Measurements from ENCODE around the gene HCRT. TPM values are rescaled to one million over a fixed set of nuclear protein-coding genes. Genes with fewer than 3 reads are reported as not detected.

Gene HCRT
- total and polyA plus RNA-seq, 2 donors, result 0.19 to 0.23 TPM

GRCh38 chr17:42174126-42174783, 11.0 kb downstream of the HCRT start:
- 73% methylated on average over 14 of the region's 14 CpGs for WGBS
- no peak overlapping the region for H3K27ac ChIP-seq (ENCODE audit: low read depth in 1 of 2, low read length in 1 of 2)
- peaks cover 0 to 3% of the 10 kb centered on the region in 2 donors for H3K9me3 ChIP-seq (ENCODE audit: control insufficient read depth in 2 of 2, insufficient read depth in 1 of 2, low read length in 1 of 2)
- no peaks in the 10 kb centered on the region for H3K36me3 ChIP-seq (ENCODE audit: control insufficient read depth in 2 of 2, insufficient read depth in 2 of 2, low read length in 1 of 2)
- no peak overlapping the region for H3K4me3 ChIP-seq (ENCODE audit: low read length in 2 of 2)
- peaks cover 0 to 10% of the 10 kb centered on the region in 2 donors for H3K4me1 ChIP-seq (ENCODE audit: control insufficient read depth in 2 of 2, insufficient read depth in 2 of 2, low read length in 2 of 2)
- no peak for DNase-seq (ENCODE audit: low read depth in 6 of 9, low spot score in 9 of 9)
- peaks cover 4 to 42% of the 10 kb centered on the region in 2 donors for H3K27me3 ChIP-seq (ENCODE audit: control insufficient read depth in 2 of 2, insufficient read depth in 1 of 2, low read length in 1 of 2)

GRCh38 chr17:42171831-42172230, 13.4 kb downstream of the HCRT start:
- Histone ChIP-seq H3K27ac (ENCODE audit: low read depth in 1 of 2, low read length in 1 of 2) (no peak overlapping the region), H3K4me1 (ENCODE audit: control insufficient read depth in 2 of 2, insufficient read depth in 2 of 2, low read length in 2 of 2) (peaks cover 0 to 10% of the 10 kb centered on the region in 2 donors), H3K36me3 (ENCODE audit: control insufficient read depth in 2 of 2, insufficient read depth in 2 of 2, low read length in 1 of 2) (no peaks in the 10 kb centered on the region), H3K27me3 (ENCODE audit: control insufficient read depth in 2 of 2, insufficient read depth in 1 of 2, low read length in 1 of 2) (peaks cover 0 to 23% of the 10 kb centered on the region in 2 donors), H3K9me3 (ENCODE audit: control insufficient read depth in 2 of 2, insufficient read depth in 1 of 2, low read length in 1 of 2) (peaks cover 0 to 3% of the 10 kb centered on the region in 2 donors), H3K4me3 (ENCODE audit: low read length in 2 of 2) (no peak overlapping the region)
- no peak for DNase-seq (ENCODE audit: low read depth in 6 of 9, low spot score in 9 of 9)
- WGBS, result 91% methylated on average over 11 of the region's 11 CpGs

- Histone ChIP-seq H3K4me3 (ENCODE audit: low read length in 2 of 2) (no peak overlapping the region), H3K4me1 (ENCODE audit: control insufficient read depth in 2 of 2, insufficient read depth in 2 of 2, low read length in 2 of 2) (peaks cover 0 to 10% of the 10 kb centered on the region in 2 donors), H3K36me3 (ENCODE audit: control insufficient read depth in 2 of 2, insufficient read depth in 2 of 2, low read length in 1 of 2) (no peaks in the 10 kb centered on the region), H3K27me3 (ENCODE audit: control insufficient read depth in 2 of 2, insufficient read depth in 1 of 2, low read length in 1 of 2) (peaks cover 0 to 9% of the 10 kb centered on the region in 2 donors), H3K27ac (ENCODE audit: low read depth in 1 of 2, low read length in 1 of 2) (no peak overlapping the region), H3K9me3 (ENCODE audit: control insufficient read depth in 2 of 2, insufficient read depth in 1 of 2, low read length in 1 of 2) (no peaks in the 10 kb centered on the region)
- DNase-seq (ENCODE audit: low read depth in 6 of 9, low spot score in 9 of 9), result no peak
- 98% methylated on average over 29 of the region's 29 CpGs for whole genome bisulfite sequencing
Measured at GRCh38 chr17:42169351-42169750, 15.9 kb downstream of the HCRT start.

- Histone ChIP-seq H3K4me3 (ENCODE audit: low read length in 2 of 2) (no peak overlapping the region), H3K27ac (ENCODE audit: low read depth in 1 of 2, low read length in 1 of 2) (no peak overlapping the region), H3K4me1 (ENCODE audit: control insufficient read depth in 2 of 2, insufficient read depth in 2 of 2, low read length in 2 of 2) (peaks cover 0 to 10% of the 10 kb centered on the region in 2 donors), H3K9me3 (ENCODE audit: control insufficient read depth in 2 of 2, insufficient read depth in 1 of 2, low read length in 1 of 2) (no peaks in the 10 kb centered on the region), H3K27me3 (ENCODE audit: control insufficient read depth in 2 of 2, insufficient read depth in 1 of 2, low read length in 1 of 2) (peaks cover 0 to 2% of the 10 kb centered on the region in 2 donors), H3K36me3 (ENCODE audit: control insufficient read depth in 2 of 2, insufficient read depth in 2 of 2, low read length in 1 of 2) (no peaks in the 10 kb centered on the region)
- WGBS, result 97% methylated on average over 8 of the region's 8 CpGs
- DNase-seq (ENCODE audit: low read depth in 6 of 9, low spot score in 9 of 9), result no peak
Measured at GRCh38 chr17:42167807-42168206, 17.4 kb downstream of the HCRT start.

GRCh38 chr17:42166196-42166763, 19.0 kb downstream of the HCRT start:
- Histone ChIP-seq H3K4me3 (ENCODE audit: low read length in 2 of 2) (no peak overlapping the region), H3K36me3 (ENCODE audit: control insufficient read depth in 2 of 2, insufficient read depth in 2 of 2, low read length in 1 of 2) (no peaks in the 10 kb centered on the region), H3K27me3 (ENCODE audit: control insufficient read depth in 2 of 2, insufficient read depth in 1 of 2, low read length in 1 of 2) (peaks cover 0 to 2% of the 10 kb centered on the region in 2 donors), H3K9me3 (ENCODE audit: control insufficient read depth in 2 of 2, insufficient read depth in 1 of 2, low read length in 1 of 2) (no peaks in the 10 kb centered on the region), H3K4me1 (ENCODE audit: control insufficient read depth in 2 of 2, insufficient read depth in 2 of 2, low read length in 2 of 2) (peaks cover 0 to 4% of the 10 kb centered on the region in 2 donors), H3K27ac (ENCODE audit: low read depth in 1 of 2, low read length in 1 of 2) (no peak overlapping the region)
- WGBS, result 98% methylated on average over 19 of the region's 19 CpGs
- DNase-seq (ENCODE audit: low read depth in 6 of 9, low spot score in 9 of 9), result no peak

GRCh38 chr17:42165751-42166150, 19.5 kb downstream of the HCRT start:
- H3K9me3 ChIP-seq (ENCODE audit: control insufficient read depth in 2 of 2, insufficient read depth in 1 of 2, low read length in 1 of 2), result no peaks in the 10 kb centered on the region
- no peak overlapping the region for H3K4me3 ChIP-seq (ENCODE audit: low read length in 2 of 2)
- WGBS, result 96% methylated on average over 6 of the region's 6 CpGs
- peaks cover 0 to under 1% of the 10 kb centered on the region in 2 donors for H3K27me3 ChIP-seq (ENCODE audit: control insufficient read depth in 2 of 2, insufficient read depth in 1 of 2, low read length in 1 of 2)
- no peaks in the 10 kb centered on the region for H3K36me3 ChIP-seq (ENCODE audit: control insufficient read depth in 2 of 2, insufficient read depth in 2 of 2, low read length in 1 of 2)
- no peak overlapping the region for H3K27ac ChIP-seq (ENCODE audit: low read depth in 1 of 2, low read length in 1 of 2)
- DNase-seq (ENCODE audit: low read depth in 6 of 9, low spot score in 9 of 9), result no peak
- H3K4me1 ChIP-seq (ENCODE audit: control insufficient read depth in 2 of 2, insufficient read depth in 2 of 2, low read length in 2 of 2), result no peaks in the 10 kb centered on the region

- WGBS, result 90% methylated on average over 22 of the region's 22 CpGs
- DNase-seq (ENCODE audit: low read depth in 6 of 9, low spot score in 9 of 9), result no peak
- Histone ChIP-seq H3K4me1 (ENCODE audit: control insufficient read depth in 2 of 2, insufficient read depth in 2 of 2, low read length in 2 of 2) (no peaks in the 10 kb centered on the region), H3K27me3 (ENCODE audit: control insufficient read depth in 2 of 2, insufficient read depth in 1 of 2, low read length in 1 of 2) (no peaks in the 10 kb centered on the region), H3K36me3 (ENCODE audit: control insufficient read depth in 2 of 2, insufficient read depth in 2 of 2, low read length in 1 of 2) (no peaks in the 10 kb centered on the region), H3K27ac (ENCODE audit: low read depth in 1 of 2, low read length in 1 of 2) (no peak overlapping the region), H3K9me3 (ENCODE audit: control insufficient read depth in 2 of 2, insufficient read depth in 1 of 2, low read length in 1 of 2) (no peaks in the 10 kb centered on the region), H3K4me3 (ENCODE audit: low read length in 2 of 2) (no peak overlapping the region)
Measured at GRCh38 chr17:42163696-42164407, 21.4 kb downstream of the HCRT start.

GRCh38 chr17:42163113-42163512, 22.1 kb downstream of the HCRT start:
- H3K4me1 ChIP-seq (ENCODE audit: control insufficient read depth in 2 of 2, insufficient read depth in 2 of 2, low read length in 2 of 2), result no peaks in the 10 kb centered on the region
- no peaks in the 10 kb centered on the region for H3K27me3 ChIP-seq (ENCODE audit: control insufficient read depth in 2 of 2, insufficient read depth in 1 of 2, low read length in 1 of 2)
- H3K4me3 ChIP-seq (ENCODE audit: low read length in 2 of 2), result no peak overlapping the region
- 73% methylated on average over 8 of the region's 8 CpGs for WGBS
- DNase-seq (ENCODE audit: low read depth in 6 of 9, low spot score in 9 of 9), result peak in 1 of 9 donors; percentile 17
- no peaks in the 10 kb centered on the region for H3K36me3 ChIP-seq (ENCODE audit: control insufficient read depth in 2 of 2, insufficient read depth in 2 of 2, low read length in 1 of 2)
- H3K27ac ChIP-seq (ENCODE audit: low read depth in 1 of 2, low read length in 1 of 2), result no peak overlapping the region
- no peaks in the 10 kb centered on the region for H3K9me3 ChIP-seq (ENCODE audit: control insufficient read depth in 2 of 2, insufficient read depth in 1 of 2, low read length in 1 of 2)

GRCh38 chr17:42160531-42160910, 24.7 kb downstream of the HCRT start:
- Histone ChIP-seq H3K9me3 (ENCODE audit: control insufficient read depth in 2 of 2, insufficient read depth in 1 of 2, low read length in 1 of 2) (no peaks in the 10 kb centered on the region), H3K27ac (ENCODE audit: low read depth in 1 of 2, low read length in 1 of 2) (no peak overlapping the region), H3K27me3 (ENCODE audit: control insufficient read depth in 2 of 2, insufficient read depth in 1 of 2, low read length in 1 of 2) (no peaks in the 10 kb centered on the region), H3K36me3 (ENCODE audit: control insufficient read depth in 2 of 2, insufficient read depth in 2 of 2, low read length in 1 of 2) (no peaks in the 10 kb centered on the region), H3K4me1 (ENCODE audit: control insufficient read depth in 2 of 2, insufficient read depth in 2 of 2, low read length in 2 of 2) (peaks cover 0 to 9% of the 10 kb centered on the region in 2 donors), H3K4me3 (ENCODE audit: low read length in 2 of 2) (no peak overlapping the region)
- no peak for DNase-seq (ENCODE audit: low read depth in 6 of 9, low spot score in 9 of 9)
- WGBS, result 98% methylated on average over 7 of the region's 7 CpGs
